ENCODE data around the gene PRLHR.

DNA sequence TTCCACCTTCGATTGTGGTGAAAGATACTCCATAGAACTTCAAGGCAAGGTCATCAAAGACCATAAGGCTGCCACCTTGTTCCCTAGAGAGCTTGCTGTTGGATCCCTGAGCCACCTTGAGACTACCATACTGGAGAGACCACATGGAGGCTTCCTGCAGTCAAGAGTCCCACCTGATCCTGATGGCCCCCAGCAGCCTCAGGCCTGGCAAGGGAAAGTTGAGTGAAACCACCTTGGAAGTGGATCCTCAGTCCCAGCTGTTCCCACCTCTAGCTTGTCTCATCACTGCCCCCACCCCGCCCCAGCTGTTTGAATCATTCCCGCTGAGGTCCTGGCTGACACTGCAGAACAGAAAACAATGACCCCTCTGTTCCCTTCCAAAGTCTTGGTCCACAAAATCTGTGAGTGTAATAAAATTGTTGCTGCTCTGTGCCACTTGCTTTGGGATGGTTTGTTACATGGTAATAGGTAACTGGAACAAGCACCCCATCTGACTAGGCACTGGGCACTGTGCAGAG, 32.0 kb downstream of the PRLHR start:
- TF ChIP-seq, protein P1, sequence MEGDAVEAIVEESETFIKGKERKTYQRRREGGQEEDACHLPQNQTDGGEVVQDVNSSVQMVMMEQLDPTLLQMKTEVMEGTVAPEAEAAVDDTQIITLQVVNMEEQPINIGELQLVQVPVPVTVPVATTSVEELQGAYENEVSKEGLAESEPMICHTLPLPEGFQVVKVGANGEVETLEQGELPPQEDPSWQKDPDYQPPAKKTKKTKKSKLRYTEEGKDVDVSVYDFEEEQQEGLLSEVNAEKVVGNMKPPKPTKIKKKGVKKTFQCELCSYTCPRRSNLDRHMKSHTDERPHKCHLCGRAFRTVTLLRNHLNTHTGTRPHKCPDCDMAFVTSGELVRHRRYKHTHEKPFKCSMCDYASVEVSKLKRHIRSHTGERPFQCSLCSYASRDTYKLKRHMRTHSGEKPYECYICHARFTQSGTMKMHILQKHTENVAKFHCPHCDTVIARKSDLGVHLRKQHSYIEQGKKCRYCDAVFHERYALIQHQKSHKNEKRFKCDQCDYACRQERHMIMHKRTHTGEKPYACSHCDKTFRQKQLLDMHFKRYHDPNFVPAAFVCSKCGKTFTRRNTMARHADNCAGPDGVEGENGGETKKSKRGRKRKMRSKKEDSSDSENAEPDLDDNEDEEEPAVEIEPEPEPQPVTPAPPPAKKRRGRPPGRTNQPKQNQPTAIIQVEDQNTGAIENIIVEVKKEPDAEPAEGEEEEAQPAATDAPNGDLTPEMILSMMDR (IDR thresholded peaks at IDR 0.05), result no peak
- TF ChIP-seq EP300 (IDR thresholded peaks at IDR 0.05) (no peak), POLR2A (IDR thresholded peaks at IDR 0.05) (no peak)
